Uterus (tissue), 2 donors: Measurements from ENCODE around the gene KLHL40.

ENCODE experiments used
- CTCF ChIP-seq, 4 experiments: fragments of 200-600 bp in 2 of 4; fragments of 450-650 bp in 2 of 4; sonication (generic) in 2 of 4; IDR thresholded peaks; one replicate each; pipeline ENCODE4 v1.5.1; 2016 to 2019; ENCODE audit warnings: antibody characterized with exemption in 4 of 4, mild to moderate bottlenecking in 2 of 4, moderate library complexity in 1 of 4
- POLR2A ChIP-seq, 2 donors: fragments of 450-650 bp; IDR thresholded peaks; one replicate each; pipeline ENCODE4 v1.6.1; 2016; ENCODE audit warnings: antibody characterized with exemption in 2 of 2, mild to moderate bottlenecking in 1 of 2, moderate library complexity in 1 of 2

GRCh38 chr3:42717306-42717705, 32.0 kb downstream of the KLHL40 start:
- TF ChIP-seq CTCF (IDR thresholded peaks at IDR 0.05) (no peak), POLR2A (IDR thresholded peaks at IDR 0.05) (no peak)
